Astrocyte of the spinal cord (primary cell): ENCODE data around the gene NRP2.

ENCODE experiments used
- DNase-seq: peaks from one replicate; pipeline ENCODE4 v3.0.0; 2011; ENCODE audit warnings: low read depth, low spot score
- H3K4me3 ChIP-seq: 2 replicates; pipeline ENCODE4 v1.5.1; 2011; ENCODE audit warnings: low read depth, mild to moderate bottlenecking, low read length, moderate library complexity
- CTCF ChIP-seq: IDR thresholded peaks from 2 replicates; pipeline ENCODE4 v1.5.1; 2012; ENCODE audit warnings: low read depth, mild to moderate bottlenecking, low read length, inconsistent platforms
- in situ Hi-C: cut with HindIII; loops from 2 replicates; pipeline ENCODE4 v1.10.0; 2017; ENCODE audit warnings: low sequenced_read_pairs

The NRP2 gene

GRCh38 chr2:205692104-205692503, 9.8 kb downstream of the NRP2 start:
- in situ Hi-C loops, result no loop called here
- no peak for TF ChIP-seq CTCF
- H3K4me3 ChIP-seq, result no peak overlapping the region
- no peak for DNase-seq

GRCh38 chr2:205694256-205694655, 12.0 kb downstream of the NRP2 start:
- no peak for TF ChIP-seq CTCF
- in situ Hi-C loops, result no loop called here
- no peak for DNase-seq
- H3K4me3 ChIP-seq, result no peak overlapping the region

GRCh38 chr2:205695460-205695991, 13.2 kb downstream of the NRP2 start:
- in situ Hi-C loops, result no loop called here
- TF ChIP-seq CTCF, result no peak
- no peak overlapping the region for H3K4me3 ChIP-seq
- peak; percentile 85 for DNase-seq

GRCh38 chr2:205696331-205696926, 14.1 kb downstream of the NRP2 start:
- in situ Hi-C loops, result no loop called here
- H3K4me3 ChIP-seq, result no peak overlapping the region
- no peak for DNase-seq
- TF ChIP-seq CTCF, result peak; percentile 45

GRCh38 chr2:205696927-205697441, 14.7 kb downstream of the NRP2 start:
- no peak for TF ChIP-seq CTCF
- H3K4me3 ChIP-seq, result no peak overlapping the region
- peak; percentile 75 for DNase-seq
- in situ Hi-C loops, result no loop called here

GRCh38 chr2:205698286-205699268, 16.3 kb downstream of the NRP2 start:
- DNase-seq, result no peak
- in situ Hi-C loops, result no loop called here
- no peak for TF ChIP-seq CTCF
- H3K4me3 ChIP-seq, result no peak overlapping the region
